ENCODE measurements around the gene ZNF618. TPM values are rescaled to one million over a fixed set of nuclear protein-coding genes. Genes with fewer than 3 reads are reported as not detected.

Gene ZNF618
- total RNA-seq, 2 donors from 2014 or later: 3.1 to 3.3 TPM

- DNase-seq: peak; percentile 15
- Histone ChIP-seq H3K27me3 (no peaks in the 10 kb centered on the region), H3K27ac (no peak overlapping the region), H3K4me3 (no peak overlapping the region), H3K4me1 (no peaks in the 10 kb centered on the region), H3K9me3 (no peaks in the 10 kb centered on the region), H3K9ac (ENCODE audit: low read depth in 2 of 2, low read length in 2 of 2) (no peak overlapping the region), H3K36me3 (no peaks in the 10 kb centered on the region)
- no peak for TF ChIP-seq CTCF (IDR thresholded peaks at IDR 0.05)
- intact Hi-C loops (cut with DNase I): no loop called here
Measured at GRCh38 chr9:114006931-114007691, 131.0 kb downstream of the ZNF618 start.

GRCh38 chr9:114007991-114008666 is 132.0 kb downstream of the ZNF618 start:
- H3K9ac ChIP-seq (ENCODE audit: low read depth in 2 of 2, low read length in 2 of 2): no peak overlapping the region
- no peaks in the 10 kb centered on the region for H3K27me3 ChIP-seq
- DNase-seq: no peak
- H3K27ac ChIP-seq: no peak overlapping the region
- no peak for TF ChIP-seq CTCF (IDR thresholded peaks at IDR 0.05)
- H3K4me3 ChIP-seq: no peak overlapping the region
- intact Hi-C loops (cut with DNase I): no loop called here
- H3K9me3 ChIP-seq: no peaks in the 10 kb centered on the region
- no peaks in the 10 kb centered on the region for H3K36me3 ChIP-seq
- H3K4me1 ChIP-seq: no peaks in the 10 kb centered on the region

- no peak for DNase-seq
- Histone ChIP-seq H3K27ac (no peak overlapping the region), H3K9me3 (no peaks in the 10 kb centered on the region), H3K36me3 (no peaks in the 10 kb centered on the region), H3K27me3 (no peaks in the 10 kb centered on the region), H3K4me3 (no peak overlapping the region), H3K4me1 (no peaks in the 10 kb centered on the region), H3K9ac (ENCODE audit: low read depth in 2 of 2, low read length in 2 of 2) (no peak overlapping the region)
- no peak for TF ChIP-seq CTCF (IDR thresholded peaks at IDR 0.05)
- intact Hi-C loops (cut with DNase I): no loop called here
Measured at GRCh38 chr9:114008667-114009410, 132.7 kb downstream of the ZNF618 start.

- H3K9me3 ChIP-seq: no peaks in the 10 kb centered on the region
- no peak overlapping the region for H3K9ac ChIP-seq (ENCODE audit: low read depth in 2 of 2, low read length in 2 of 2)
- intact Hi-C loops (cut with DNase I): no loop called here
- no peak for TF ChIP-seq CTCF (IDR thresholded peaks at IDR 0.05)
- H3K4me3 ChIP-seq: no peak overlapping the region
- H3K4me1 ChIP-seq: no peaks in the 10 kb centered on the region
- no peak for DNase-seq
- H3K36me3 ChIP-seq: no peaks in the 10 kb centered on the region
- no peak overlapping the region for H3K27ac ChIP-seq
- H3K27me3 ChIP-seq: no peaks in the 10 kb centered on the region
Measured at GRCh38 chr9:114011313-114011712, 135.2 kb downstream of the ZNF618 start.

- intact Hi-C loops (cut with DNase I): no loop called here
- DNase-seq: no peak
- no peak overlapping the region for H3K9ac ChIP-seq (ENCODE audit: low read depth in 2 of 2, low read length in 2 of 2)
- no peak for TF ChIP-seq CTCF (IDR thresholded peaks at IDR 0.05)
- H3K36me3 ChIP-seq: no peaks in the 10 kb centered on the region
- no peaks in the 10 kb centered on the region for H3K27me3 ChIP-seq
- H3K4me3 ChIP-seq: no peak overlapping the region
- no peaks in the 10 kb centered on the region for H3K9me3 ChIP-seq
- H3K4me1 ChIP-seq: no peaks in the 10 kb centered on the region
- no peak overlapping the region for H3K27ac ChIP-seq
Measured at GRCh38 chr9:114012126-114012525, 136.0 kb downstream of the ZNF618 start.
